K562 (cell line): ENCODE data around the gene RFLNA. TPM values are rescaled to one million over a fixed set of nuclear protein-coding genes. Genes with fewer than 3 reads are reported as not detected.

Source experiments
- CBX5 ChIP-seq: IDR thresholded peaks from 2 replicates; pipeline ENCODE4 v1.6.1; 2014; ENCODE audit warnings: low read depth, borderline replicate concordance
- EGR1 ChIP-seq: fragments of 450-650 bp; conservative IDR thresholded peaks from 2 replicates; pipeline ENCODE4 v1.6.1; 2017; ENCODE audit warnings: mild to moderate bottlenecking
- ESRRA ChIP-seq: fragments of 450-650 bp; IDR thresholded peaks from 2 replicates; pipeline ENCODE4 v1.6.1; 2014; ENCODE audit warnings: low read depth, mild to moderate bottlenecking, moderate library complexity, borderline replicate concordance
- HCFC1 ChIP-seq: IDR thresholded peaks from 2 replicates; pipeline ENCODE4 v1.6.1; 2012; ENCODE audit warnings: low read depth, low read length, improper control_type of control experiment
- KDM1A ChIP-seq, 2 experiments: fragments of 450-650 bp; IDR thresholded peaks; 2 replicates each; pipeline ENCODE4 v1.6.1; 2016; ENCODE audit warnings: mild to moderate bottlenecking in 2 of 2
- MYBL2 ChIP-seq, 2 experiments: fragments of 450-650 bp in 1 of 2; sonication (generic) in 1 of 2; formaldehyde crosslinking in 1 of 2; IDR thresholded peaks; 2 replicates each; pipeline versions ENCODE4 v1.6.1 to v1.8.1; 2017 to 2022; ENCODE audit warnings: borderline replicate concordance in 1 of 2, inconsistent platforms in 1 of 2, low read depth in 1 of 2, mild to moderate bottlenecking in 1 of 2, missing genetic modification reagents in 1 of 2, moderate library complexity in 1 of 2
- MYNN ChIP-seq, 2 experiments: sonication (generic); formaldehyde crosslinking in 1 of 2; IDR thresholded peaks; 2 replicates each; pipeline versions ENCODE4 v1.5.0 to v1.6.1; 2016 to 2020; ENCODE audit warnings: antibody characterized with exemption in 1 of 2, missing genetic modification reagents in 1 of 2
- PPARD ChIP-seq: fragments of 250-450 bp; sonication (Bioruptor Pico); IDR thresholded peaks from 2 replicates; pipeline ENCODE4 v1.8.0; 2022; ENCODE audit warnings: inconsistent platforms, mild to moderate bottlenecking, moderate library complexity
- PRPF4 ChIP-seq: fragments of 200-400 bp; formaldehyde crosslinking; IDR thresholded peaks from one replicate; pipeline ENCODE4 v1.6.1; 2017; ENCODE audit warnings: low read length, low read depth, mild to moderate bottlenecking; ENCODE audit not compliant: insufficient read depth, poor library complexity, severe bottlenecking
- SRSF9 ChIP-seq: fragments of 200-400 bp; formaldehyde crosslinking; IDR thresholded peaks from 2 replicates; pipeline ENCODE4 v1.6.1; 2017; ENCODE audit warnings: low read depth, low read length, borderline replicate concordance
- TAF1 ChIP-seq: IDR thresholded peaks from 2 replicates; pipeline ENCODE4 v1.6.1; 2011; ENCODE audit warnings: mild to moderate bottlenecking, low read length, moderate library complexity; ENCODE audit not compliant: insufficient read depth, control insufficient read depth, severe bottlenecking; ENCODE audit errors: extremely low read depth
- ZNF124 ChIP-seq: sonication (generic); formaldehyde crosslinking; IDR thresholded peaks from 2 replicates; pipeline ENCODE4 v1.8.1; 2022; ENCODE audit warnings: missing genetic modification reagents
- ZNF140 ChIP-seq: fragments of 250-450 bp; sonication (Bioruptor Pico); IDR thresholded peaks from 2 replicates; pipeline ENCODE4 v1.8.0; 2021; ENCODE audit warnings: moderate library complexity, mild to moderate bottlenecking, inconsistent platforms
- ZNF561 ChIP-seq: fragments of 450-650 bp; formaldehyde crosslinking; conservative IDR thresholded peaks from 2 replicates; pipeline ENCODE4 v1.4.0; 2020; ENCODE audit warnings: mild to moderate bottlenecking, moderate library complexity
- ZNF668 ChIP-seq: fragments of 250-450 bp; sonication (Bioruptor Pico); IDR thresholded peaks from 2 replicates; pipeline ENCODE4 v1.8.0; 2022; ENCODE audit warnings: mild to moderate bottlenecking, inconsistent platforms
- polyA plus RNA-seq, 8 experiments: library from polyadenylated mRNA; depleted of rRNA in 4 of 8; stranded (reverse) in 5 of 8; unstranded in 3 of 8; fragments of >200 nt; fragmentation: Nextera tagmentation in 2 of 8; fragmentation: Illumina TruSeq in 1 of 8; extraction: Ambion mirVana in 2 of 8; extraction: Trizol in 1 of 8; gene quantifications; 2 replicates each; pipeline versions ENCODE4 v1.2.1 to v1.2.3, GENCODE V29; 2011 to 2014; ENCODE audit warnings: inconsistent platforms in 1 of 8, missing spikeins in 1 of 8
- total RNA-seq, 7 experiments: library from RNA; depleted of rRNA in 6 of 7; stranded (reverse); fragments of >200 nt in 6 of 7; fragmentation: Illumina TruSeq in 2 of 7; extraction: Trizol in 2 of 7; gene quantifications; 2 replicates each; pipeline versions ENCODE4 v1.2.1 to v1.2.3, GENCODE V29; 2011 to 2021; ENCODE audit warnings: low replicate concordance in 1 of 7
- TF ChIP-seq, protein P1 (sequence below): fragments of 250-450 bp; sonication (Bioruptor Pico); IDR thresholded peaks from 2 replicates; pipeline ENCODE4 v1.4.0; 2020; ENCODE audit warnings: mild to moderate bottlenecking, moderate library complexity
- TF ChIP-seq, protein P2 (sequence below): fragments of 450-650 bp; IDR thresholded peaks from 2 replicates; pipeline ENCODE4 v1.6.1; 2017; ENCODE audit warnings: antibody characterized with exemption, mild to moderate bottlenecking

Gene RFLNA
- total and polyA plus RNA-seq, 9 of the 15 experiments (the other 6 are each of a cell fraction or from before 2014, with no cell fraction given): not detected

DNA sequence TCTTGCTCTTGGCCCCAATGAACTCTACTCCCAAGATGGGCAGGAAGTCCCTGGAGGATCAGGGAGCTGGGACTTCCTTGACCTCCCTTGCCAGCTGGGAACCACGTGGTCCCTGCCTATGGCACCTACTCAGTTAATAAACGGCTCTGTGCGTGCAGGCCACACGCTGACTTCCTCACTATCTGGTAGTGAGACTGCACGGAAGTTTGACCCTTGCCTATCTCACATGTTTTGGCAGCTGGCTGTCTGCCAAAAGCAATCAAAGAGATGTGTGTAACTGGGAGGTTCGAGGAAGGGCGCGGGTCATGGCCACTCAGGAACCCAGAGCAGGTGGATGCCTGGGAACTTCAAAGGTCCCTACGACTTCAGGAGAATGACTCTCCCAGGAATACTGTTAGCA lies 57.9 kb downstream of the RFLNA start (continued):
- TF ChIP-seq, protein P1, sequence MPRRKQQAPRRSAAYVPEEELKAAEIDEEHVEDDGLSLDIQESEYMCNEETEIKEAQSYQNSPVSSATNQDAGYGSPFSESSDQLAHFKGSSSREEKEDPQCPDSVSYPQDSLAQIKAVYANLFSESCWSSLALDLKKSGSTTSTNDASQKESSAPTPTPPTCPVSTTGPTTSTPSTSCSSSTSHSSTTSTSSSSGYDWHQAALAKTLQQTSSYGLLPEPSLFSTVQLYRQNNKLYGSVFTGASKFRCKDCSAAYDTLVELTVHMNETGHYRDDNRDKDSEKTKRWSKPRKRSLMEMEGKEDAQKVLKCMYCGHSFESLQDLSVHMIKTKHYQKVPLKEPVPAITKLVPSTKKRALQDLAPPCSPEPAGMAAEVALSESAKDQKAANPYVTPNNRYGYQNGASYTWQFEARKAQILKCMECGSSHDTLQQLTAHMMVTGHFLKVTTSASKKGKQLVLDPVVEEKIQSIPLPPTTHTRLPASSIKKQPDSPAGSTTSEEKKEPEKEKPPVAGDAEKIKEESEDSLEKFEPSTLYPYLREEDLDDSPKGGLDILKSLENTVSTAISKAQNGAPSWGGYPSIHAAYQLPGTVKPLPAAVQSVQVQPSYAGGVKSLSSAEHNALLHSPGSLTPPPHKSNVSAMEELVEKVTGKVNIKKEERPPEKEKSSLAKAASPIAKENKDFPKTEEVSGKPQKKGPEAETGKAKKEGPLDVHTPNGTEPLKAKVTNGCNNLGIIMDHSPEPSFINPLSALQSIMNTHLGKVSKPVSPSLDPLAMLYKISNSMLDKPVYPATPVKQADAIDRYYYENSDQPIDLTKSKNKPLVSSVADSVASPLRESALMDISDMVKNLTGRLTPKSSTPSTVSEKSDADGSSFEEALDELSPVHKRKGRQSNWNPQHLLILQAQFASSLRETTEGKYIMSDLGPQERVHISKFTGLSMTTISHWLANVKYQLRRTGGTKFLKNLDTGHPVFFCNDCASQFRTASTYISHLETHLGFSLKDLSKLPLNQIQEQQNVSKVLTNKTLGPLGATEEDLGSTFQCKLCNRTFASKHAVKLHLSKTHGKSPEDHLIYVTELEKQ (CRISPR knock-in tag): no peak
- TF ChIP-seq ZNF561 (CRISPR knock-in tag) (no peak), CBX5 (no peak), KDM1A (IDR thresholded peaks at IDR 0.05) (peak; percentile 72 to 78), HCFC1 (no peak), MYBL2 (IDR thresholded peaks at IDR 0.05; ENCODE audit: low read depth) (no peak), MYBL2 (CRISPR knock-in tag; IDR thresholded peaks at IDR 0.05; ENCODE audit: borderline replicate concordance) (no peak), MYNN (IDR thresholded peaks at IDR 0.05) (no peak), MYNN (CRISPR knock-in tag; IDR thresholded peaks at IDR 0.05) (no peak), PPARD (CRISPR knock-in tag) (no peak), ESRRA (0 out of 2 replicates have a peak, but pooled peaks have one; percentile 19), PRPF4 (no peak), EGR1 (no peak), ZNF668 (CRISPR knock-in tag) (no peak), SRSF9 (no peak), ZNF124 (CRISPR knock-in tag) (no peak), ZNF140 (CRISPR knock-in tag) (no peak), TAF1 (no peak)
- TF ChIP-seq, protein P2, sequence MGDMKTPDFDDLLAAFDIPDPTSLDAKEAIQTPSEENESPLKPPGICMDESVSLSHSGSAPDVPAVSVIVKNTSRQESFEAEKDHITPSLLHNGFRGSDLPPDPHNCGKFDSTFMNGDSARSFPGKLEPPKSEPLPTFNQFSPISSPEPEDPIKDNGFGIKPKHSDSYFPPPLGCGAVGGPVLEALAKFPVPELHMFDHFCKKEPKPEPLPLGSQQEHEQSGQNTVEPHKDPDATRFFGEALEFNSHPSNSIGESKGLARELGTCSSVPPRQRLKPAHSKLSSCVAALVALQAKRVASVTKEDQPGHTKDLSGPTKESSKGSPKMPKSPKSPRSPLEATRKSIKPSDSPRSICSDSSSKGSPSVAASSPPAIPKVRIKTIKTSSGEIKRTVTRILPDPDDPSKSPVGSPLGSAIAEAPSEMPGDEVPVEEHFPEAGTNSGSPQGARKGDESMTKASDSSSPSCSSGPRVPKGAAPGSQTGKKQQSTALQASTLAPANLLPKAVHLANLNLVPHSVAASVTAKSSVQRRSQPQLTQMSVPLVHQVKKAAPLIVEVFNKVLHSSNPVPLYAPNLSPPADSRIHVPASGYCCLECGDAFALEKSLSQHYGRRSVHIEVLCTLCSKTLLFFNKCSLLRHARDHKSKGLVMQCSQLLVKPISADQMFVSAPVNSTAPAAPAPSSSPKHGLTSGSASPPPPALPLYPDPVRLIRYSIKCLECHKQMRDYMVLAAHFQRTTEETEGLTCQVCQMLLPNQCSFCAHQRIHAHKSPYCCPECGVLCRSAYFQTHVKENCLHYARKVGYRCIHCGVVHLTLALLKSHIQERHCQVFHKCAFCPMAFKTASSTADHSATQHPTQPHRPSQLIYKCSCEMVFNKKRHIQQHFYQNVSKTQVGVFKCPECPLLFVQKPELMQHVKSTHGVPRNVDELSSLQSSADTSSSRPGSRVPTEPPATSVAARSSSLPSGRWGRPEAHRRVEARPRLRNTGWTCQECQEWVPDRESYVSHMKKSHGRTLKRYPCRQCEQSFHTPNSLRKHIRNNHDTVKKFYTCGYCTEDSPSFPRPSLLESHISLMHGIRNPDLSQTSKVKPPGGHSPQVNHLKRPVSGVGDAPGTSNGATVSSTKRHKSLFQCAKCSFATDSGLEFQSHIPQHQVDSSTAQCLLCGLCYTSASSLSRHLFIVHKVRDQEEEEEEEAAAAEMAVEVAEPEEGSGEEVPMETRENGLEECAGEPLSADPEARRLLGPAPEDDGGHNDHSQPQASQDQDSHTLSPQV: no peak
